Smooth muscle cell (in vitro differentiated cells): ENCODE data around the gene CHI3L1. TPM values are rescaled to one million over a fixed set of nuclear protein-coding genes. Genes with fewer than 3 reads are reported as not detected.

Source experiments
- DNase-seq: peaks from one replicate; lab custom pipeline; 2025; ENCODE audit not compliant: unreplicated experiment; lab: John Stamatoyannopoulos, UW
- H2AFZ ChIP-seq: fragments of 200-600 bp; sonication (generic); 2 replicates; pipeline ENCODE4 v1.6.0; 2016; ENCODE audit warnings: antibody characterized with exemption, low read depth, mild to moderate bottlenecking
- H3F3A ChIP-seq: fragments of 200-600 bp; sonication (generic); 2 replicates; pipeline ENCODE4 v1.6.0; 2017; ENCODE audit warnings: antibody characterized with exemption, low read depth
- H3K27ac ChIP-seq: fragments of 200-600 bp; sonication (generic); 2 replicates; pipeline ENCODE4 v1.5.1; 2016; ENCODE audit warnings: low read depth, mild to moderate bottlenecking
- H3K27me3 ChIP-seq: fragments of 200-600 bp; sonication (generic); 2 replicates; pipeline ENCODE4 v1.6.1; 2016; ENCODE audit warnings: low read depth, mild to moderate bottlenecking
- H3K36me3 ChIP-seq: fragments of 200-600 bp; sonication (generic); 2 replicates; pipeline ENCODE4 v1.5.1; 2016; ENCODE audit warnings: low read depth
- H3K4me1 ChIP-seq: fragments of 200-600 bp; sonication (generic); 2 replicates; pipeline ENCODE4 v1.5.1; 2016; ENCODE audit warnings: low read depth
- H3K4me2 ChIP-seq: fragments of 200-600 bp; sonication (generic); 2 replicates; pipeline ENCODE4 v1.6.0; 2016; ENCODE audit warnings: mild to moderate bottlenecking
- H3K4me3 ChIP-seq: fragments of 200-600 bp; sonication (generic); 2 replicates; pipeline ENCODE4 v1.5.1; 2016; ENCODE audit warnings: mild to moderate bottlenecking
- H3K79me2 ChIP-seq: fragments of 200-600 bp; sonication (generic); 2 replicates; pipeline ENCODE4 v1.6.0; 2016; ENCODE audit warnings: low read depth, mild to moderate bottlenecking
- H3K9ac ChIP-seq: fragments of 200-600 bp; sonication (generic); 2 replicates; pipeline ENCODE4 v1.6.0; 2016; ENCODE audit warnings: low read depth
- H3K9me3 ChIP-seq: fragments of 200-600 bp; sonication (generic); replicated peaks from 2 replicates; pipeline ENCODE4 v1.5.1; 2016; ENCODE audit warnings: low read depth
- H4K20me1 ChIP-seq: fragments of 200-600 bp; sonication (generic); 2 replicates; pipeline ENCODE4 v1.6.0; 2016; ENCODE audit warnings: low read depth
- CTCF ChIP-seq: fragments of 200-600 bp; sonication (generic); IDR thresholded peaks from 2 replicates; pipeline ENCODE4 v1.5.1; 2017; ENCODE audit warnings: borderline replicate concordance, mild to moderate bottlenecking, antibody characterized with exemption; ENCODE audit not compliant: insufficient read depth, poor library complexity, severe bottlenecking
- WGBS: methylation state at CpG from one replicate; pipeline ENCODE4 v1.1.7; 2016; ENCODE audit warnings: low lambda C conversion rate; 5-methylcytosine and 5-hydroxymethylcytosine counted together
- polyA plus RNA-seq: library from polyadenylated mRNA; unstranded; fragments of >200 nt; fragmentation: Nextera tagmentation; extraction: Ambion mirVana; gene quantifications from 2 replicates; pipeline ENCODE4 v1.2.1, GENCODE V29; 2016
- total RNA-seq: library from RNA; depleted of rRNA; stranded (reverse); fragments of >200 nt; gene quantifications from 2 replicates; pipeline ENCODE4 v1.2.3, GENCODE V29; 2014

Gene CHI3L1
- total and polyA plus RNA-seq, 2 experiments from 2014 or later, result 45.4 to 53.6 TPM

- DNase-seq, result no peak
- H3K27ac ChIP-seq, result no peak overlapping the region
- H4K20me1 ChIP-seq, result no peaks in the 10 kb centered on the region
- no peaks in the 10 kb centered on the region for H3K27me3 ChIP-seq
- peaks cover 8% of the 10 kb centered on the region for H3K79me2 ChIP-seq
- H3K4me2 ChIP-seq, result no peak overlapping the region
- no peaks in the 10 kb centered on the region for H3K36me3 ChIP-seq
- H3K4me3 ChIP-seq, result no peak overlapping the region
- H3F3A ChIP-seq, result no peaks in the 10 kb centered on the region
- no peak overlapping the region for H3K9ac ChIP-seq
- TF ChIP-seq CTCF, result no peak
- 78% methylated on average over 5 of the region's 5 CpGs for WGBS
- H3K4me1 ChIP-seq, result peaks cover 8% of the 10 kb centered on the region
- H3K9me3 ChIP-seq, result no peaks in the 10 kb centered on the region
- no peak overlapping the region for H2AFZ ChIP-seq
Measured at GRCh38 chr1:203142684-203143408, 43.7 kb downstream of the CHI3L1 start.

- Histone ChIP-seq H3K4me1 (peaks cover 5% of the 10 kb centered on the region), H3K36me3 (no peaks in the 10 kb centered on the region), H4K20me1 (no peaks in the 10 kb centered on the region), H3K4me3 (no peak overlapping the region), H3K4me2 (no peak overlapping the region), H3K9ac (no peak overlapping the region), H3K79me2 (peaks cover 8% of the 10 kb centered on the region), H2AFZ (no peak overlapping the region), H3K27me3 (no peaks in the 10 kb centered on the region), H3K9me3 (no peaks in the 10 kb centered on the region), H3K27ac (no peak overlapping the region), H3F3A (no peaks in the 10 kb centered on the region)
- no peak for TF ChIP-seq CTCF
- no peak for DNase-seq
- whole genome bisulfite sequencing, result 97% methylated on average over 6 of the region's 6 CpGs
Measured at GRCh38 chr1:203142124-203142523, 44.4 kb downstream of the CHI3L1 start.

- Histone ChIP-seq H3K27me3 (no peaks in the 10 kb centered on the region), H3K4me2 (no peak overlapping the region), H3K9me3 (no peaks in the 10 kb centered on the region), H3K36me3 (no peaks in the 10 kb centered on the region), H3K79me2 (peaks cover 14% of the 10 kb centered on the region), H4K20me1 (no peaks in the 10 kb centered on the region), H3F3A (no peaks in the 10 kb centered on the region), H3K9ac (no peak overlapping the region), H3K4me1 (peaks cover 5% of the 10 kb centered on the region), H3K4me3 (no peak overlapping the region), H2AFZ (no peak overlapping the region), H3K27ac (no peak overlapping the region)
- no peak for TF ChIP-seq CTCF
- 64% methylated on average over 5 of the region's 5 CpGs for WGBS
- DNase-seq, result no peak
Measured at GRCh38 chr1:203140743-203141520, 45.6 kb downstream of the CHI3L1 start.
